G401 (cell line): ENCODE results near the gene ATP10A. TPM values are rescaled to one million over a fixed set of nuclear protein-coding genes. Genes with fewer than 3 reads are reported as not detected.
"Not testable (repeated sequence)": the region's sequence is repeated elsewhere in the genome, so short reads cannot be mapped to it uniquely, and the experiment has no call there.

Experiments
- DNase-seq: peaks from one replicate; pipeline ENCODE4 v3.0.0-alpha.2; 2015; ENCODE audit warnings: low spot score
- in situ Hi-C: cut with HindIII; loops from 2 replicates; pipeline ENCODE4 v1.10.0; 2016; ENCODE audit warnings: low sequenced_read_pairs, mixed read lengths
- total RNA-seq: library from RNA; depleted of rRNA; stranded (reverse); fragments of >200 nt; shearing (Covaris generic); gene quantifications from 2 replicates; pipeline ENCODE4 v1.2.3, GENCODE V29; 2014

ATP10A gene
- total RNA-seq, 1 experiment from 2014 or later, result 14.1 TPM

DNA sequence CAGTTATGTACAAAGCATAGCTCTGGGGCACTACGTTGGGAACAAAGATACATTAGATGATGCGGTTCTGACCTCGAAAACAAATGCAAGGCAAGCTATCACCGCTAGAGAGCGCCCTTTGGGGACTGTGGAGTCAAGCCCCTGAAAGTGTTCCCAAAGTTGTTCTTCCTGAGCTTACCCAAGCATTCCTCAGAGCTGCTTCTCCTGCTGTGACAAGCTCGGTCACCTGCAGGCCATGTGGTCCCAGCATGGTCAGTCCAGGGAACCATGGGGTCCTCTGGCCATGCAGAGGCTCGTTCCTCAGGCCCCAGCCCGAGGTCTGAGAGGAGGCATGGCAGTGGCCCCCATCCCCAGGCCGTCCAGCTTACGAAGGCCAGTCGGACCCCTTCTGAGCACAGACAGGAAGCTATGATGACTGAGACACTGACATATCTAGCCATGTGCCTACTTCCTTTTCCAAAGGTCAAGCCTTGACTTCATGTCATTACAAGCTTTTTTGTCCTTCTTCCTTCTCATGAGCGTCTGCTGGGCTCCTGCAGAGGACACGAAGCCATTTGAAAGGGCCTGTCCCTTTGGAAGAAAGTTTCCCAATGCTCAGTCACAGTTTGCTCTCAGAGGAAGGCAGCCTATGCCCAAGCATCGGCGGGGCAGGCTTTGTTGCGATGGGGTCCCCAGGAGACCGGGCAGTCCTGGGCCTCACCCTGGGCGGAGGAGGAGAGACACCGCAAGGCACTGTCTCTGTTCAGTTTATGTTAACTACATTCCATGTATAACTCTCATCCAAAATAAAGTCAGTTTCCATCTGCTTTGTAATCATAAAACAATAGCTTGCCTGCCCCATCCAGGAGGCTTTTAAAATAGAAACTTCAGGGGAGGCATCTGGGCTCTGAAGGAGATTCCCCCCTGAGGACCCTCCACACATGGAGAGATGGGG, 79.3 kb downstream of the ATP10A start:
- in situ Hi-C loops, result no loop called here
- peak; percentile 37 for DNase-seq

DNA sequence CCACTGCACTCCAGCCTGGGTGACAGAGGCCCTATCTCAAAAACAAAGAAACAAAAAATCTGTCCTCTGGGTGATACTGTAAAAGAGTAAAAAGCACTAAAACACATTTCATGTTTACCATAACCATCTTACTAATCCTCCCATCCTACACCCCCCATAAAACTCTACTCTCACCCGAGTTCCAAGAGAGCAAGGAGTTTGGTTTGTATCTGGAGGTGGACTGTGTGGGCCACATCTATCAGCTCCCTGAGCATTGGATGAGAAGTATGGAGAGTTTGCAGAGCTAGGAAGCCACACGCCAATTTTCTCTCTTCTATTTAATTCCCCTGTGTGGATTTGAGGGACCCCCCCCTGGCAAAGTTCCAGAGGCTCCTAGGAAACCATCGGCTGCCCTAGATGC, 80.0 kb downstream of the ATP10A start:
- in situ Hi-C loops, result no loop called here
- no peak for DNase-seq

DNA sequence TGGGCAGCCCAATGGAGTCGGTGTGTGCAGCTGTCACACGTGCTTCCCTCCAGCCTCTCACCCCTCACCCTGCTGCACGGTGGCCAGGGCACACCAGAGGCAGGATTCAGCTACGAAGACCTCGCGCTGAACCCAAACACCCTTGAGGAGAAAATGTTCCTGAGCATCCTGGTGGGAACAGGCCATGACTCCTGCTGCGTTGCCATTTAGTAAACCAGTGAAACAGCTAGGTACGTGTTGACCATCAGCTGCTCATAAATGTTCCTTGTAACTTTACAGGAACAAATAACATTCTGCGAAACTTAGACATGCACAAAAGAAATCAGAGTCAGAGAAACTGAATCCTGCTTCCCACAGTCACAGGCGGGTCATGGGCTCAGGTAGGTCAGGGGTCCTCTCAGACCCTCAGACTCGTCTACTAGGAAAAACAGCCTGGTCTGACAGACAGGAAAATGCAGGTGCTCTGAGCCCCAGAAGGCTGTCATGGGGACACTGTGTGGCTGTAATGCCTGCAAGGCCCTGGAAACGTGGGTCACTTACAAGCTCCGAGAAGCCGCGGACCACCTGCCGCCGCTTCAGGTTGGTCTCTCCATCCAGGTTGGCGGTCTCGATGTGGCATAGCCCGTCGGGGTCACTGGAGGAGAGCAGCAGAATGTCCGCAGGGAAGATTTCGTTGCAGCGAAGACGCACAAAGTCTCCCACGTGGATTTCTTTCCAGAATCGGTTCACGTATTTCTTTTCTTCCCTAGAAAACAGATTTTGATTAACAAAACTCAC, 82.5 kb downstream of the ATP10A start:
- no peak for DNase-seq
- in situ Hi-C loops, result no loop called here

- DNase-seq, result no peak
- in situ Hi-C loops, result no loop called here
These were observed 85.0 kb downstream of the ATP10A start for GRCh38 chr15:25778161-25778560.

GRCh38 chr15:25777037-25777436, 86.1 kb downstream of the ATP10A start:
- in situ Hi-C loops, result no loop called here
- DNase-seq, result no peak

DNA sequence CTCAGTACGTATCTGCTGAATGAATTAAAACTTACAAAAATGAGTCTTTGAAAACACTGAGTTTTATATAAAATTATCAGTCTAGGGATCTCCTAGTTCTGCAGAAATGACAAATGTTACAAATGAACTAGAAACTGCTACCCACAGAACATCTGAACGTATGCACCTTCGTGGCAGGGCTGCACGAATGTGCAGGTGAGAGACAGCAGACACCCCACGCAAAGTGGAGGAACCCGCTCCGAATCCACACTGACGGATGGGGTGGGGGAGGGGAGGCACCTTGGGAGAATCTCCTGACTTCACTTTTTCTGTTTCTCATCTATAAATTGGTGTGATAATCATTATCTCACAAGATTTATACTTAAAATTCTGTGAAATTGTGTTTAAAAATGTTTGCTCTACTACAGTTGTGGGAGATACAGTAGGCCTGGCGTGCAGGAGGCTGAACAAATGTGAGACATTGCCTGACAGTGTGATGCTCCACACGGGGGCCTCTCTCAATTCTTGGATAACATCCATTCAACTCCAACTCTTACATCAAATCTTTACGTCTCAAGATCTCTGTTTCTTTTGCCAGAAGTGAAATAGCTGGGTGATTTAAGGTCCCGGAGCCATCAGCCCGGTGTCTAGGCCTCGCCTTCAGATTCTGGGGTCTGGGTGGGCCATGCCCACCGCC, 86.9 kb downstream of the ATP10A start:
- no peak for DNase-seq
- in situ Hi-C loops, result no loop called here

DNA sequence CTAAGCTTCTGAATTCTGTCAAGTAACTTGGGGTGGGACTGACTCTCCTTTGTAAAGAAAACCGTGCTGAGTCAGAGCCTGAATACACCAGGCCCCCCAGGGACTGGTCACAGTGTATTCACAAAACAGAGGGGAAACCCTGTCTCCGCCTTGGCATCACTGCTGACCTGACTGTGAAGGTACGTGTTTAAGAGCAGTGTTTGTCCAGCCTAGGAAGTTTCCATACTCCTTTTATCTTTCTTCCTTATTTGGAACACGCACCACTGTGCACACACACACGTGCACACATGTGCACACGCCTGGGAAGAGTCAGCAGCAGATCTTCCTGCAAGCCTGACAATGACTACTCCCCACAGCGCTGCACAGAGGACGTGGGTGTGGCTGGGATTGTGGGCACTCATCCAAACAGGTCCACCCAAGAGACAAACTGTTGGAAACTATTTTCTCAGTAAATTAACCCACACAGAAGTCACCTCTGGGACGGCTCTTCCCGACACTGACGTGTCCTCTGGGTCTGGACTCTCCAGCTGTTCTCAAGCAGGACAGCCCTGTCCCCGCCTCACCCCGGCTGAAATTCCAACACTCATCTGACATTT, 87.7 kb downstream of the ATP10A start:
- DNase-seq, result no peak
- in situ Hi-C loops, result no loop called here

DNA sequence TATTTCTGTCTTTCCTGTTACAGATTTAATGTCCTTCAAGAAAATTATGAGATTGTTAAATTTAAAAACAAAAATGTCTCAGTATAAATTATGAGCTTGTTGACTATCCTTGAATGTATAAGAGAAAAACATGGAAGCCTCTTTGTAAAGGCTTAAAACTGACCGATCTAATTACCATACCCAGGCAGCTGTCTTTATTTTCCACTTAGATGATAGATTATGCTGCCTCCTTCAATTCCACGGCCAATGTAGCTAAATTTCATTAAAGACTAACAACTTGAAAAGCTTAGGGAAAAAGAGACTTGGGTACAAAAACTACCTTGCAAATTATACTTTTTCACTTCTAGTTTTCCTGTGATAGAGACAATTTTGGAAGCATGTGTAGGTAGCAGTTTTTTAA, 88.3 kb downstream of the ATP10A start:
- in situ Hi-C loops, result no loop called here
- no peak for DNase-seq

DNA sequence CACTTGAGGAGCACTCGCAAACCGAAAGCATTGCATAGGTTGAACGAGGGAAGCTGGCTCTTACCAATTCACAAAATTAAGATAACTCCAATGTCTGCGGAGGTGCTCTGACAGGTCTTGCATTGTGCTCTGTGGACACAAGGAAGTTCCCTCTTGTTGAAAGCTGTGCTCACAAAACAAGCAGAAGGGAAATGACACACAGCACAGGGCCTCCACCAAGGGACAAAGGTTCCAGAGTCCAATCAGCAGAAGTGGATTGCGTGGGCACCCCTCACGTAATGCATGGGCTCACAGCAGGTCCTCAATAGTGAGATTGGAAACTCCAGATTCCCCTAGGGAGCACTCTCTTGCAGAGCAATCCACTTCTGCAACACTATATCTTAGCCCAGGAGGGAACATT, 89.9 kb downstream of the ATP10A start:
- DNase-seq, result no peak
- in situ Hi-C loops, result no loop called here

- DNase-seq, result no peak
- in situ Hi-C loops, result no loop called here
These were observed 90.6 kb downstream of the ATP10A start for GRCh38 chr15:25772500-25772899.

DNA sequence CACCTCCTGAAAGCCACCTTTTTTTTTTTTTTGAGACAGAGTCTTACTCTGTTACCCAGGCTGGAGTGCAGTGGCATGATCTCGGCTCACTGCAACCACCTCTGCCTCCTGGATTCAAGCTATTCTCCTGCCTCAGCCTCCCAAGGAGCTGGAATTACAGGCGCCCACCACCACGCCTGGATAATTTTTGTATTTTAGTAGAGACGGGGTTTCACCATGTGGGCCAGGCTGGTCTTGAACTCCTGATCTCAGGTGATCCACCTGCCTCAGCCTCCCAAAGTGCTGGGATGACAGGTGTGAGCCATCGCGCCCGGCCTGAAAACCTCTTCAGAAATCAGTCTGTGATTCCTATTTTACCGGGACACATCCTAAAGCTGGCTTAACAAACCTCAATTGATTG, 91.4 kb downstream of the ATP10A start:
- DNase-seq, in situ Hi-C loops: not testable (repeated sequence)

GRCh38 chr15:25771338-25771706, 91.8 kb downstream of the ATP10A start:
- DNase-seq, result no peak
- in situ Hi-C loops, result no loop called here

DNA sequence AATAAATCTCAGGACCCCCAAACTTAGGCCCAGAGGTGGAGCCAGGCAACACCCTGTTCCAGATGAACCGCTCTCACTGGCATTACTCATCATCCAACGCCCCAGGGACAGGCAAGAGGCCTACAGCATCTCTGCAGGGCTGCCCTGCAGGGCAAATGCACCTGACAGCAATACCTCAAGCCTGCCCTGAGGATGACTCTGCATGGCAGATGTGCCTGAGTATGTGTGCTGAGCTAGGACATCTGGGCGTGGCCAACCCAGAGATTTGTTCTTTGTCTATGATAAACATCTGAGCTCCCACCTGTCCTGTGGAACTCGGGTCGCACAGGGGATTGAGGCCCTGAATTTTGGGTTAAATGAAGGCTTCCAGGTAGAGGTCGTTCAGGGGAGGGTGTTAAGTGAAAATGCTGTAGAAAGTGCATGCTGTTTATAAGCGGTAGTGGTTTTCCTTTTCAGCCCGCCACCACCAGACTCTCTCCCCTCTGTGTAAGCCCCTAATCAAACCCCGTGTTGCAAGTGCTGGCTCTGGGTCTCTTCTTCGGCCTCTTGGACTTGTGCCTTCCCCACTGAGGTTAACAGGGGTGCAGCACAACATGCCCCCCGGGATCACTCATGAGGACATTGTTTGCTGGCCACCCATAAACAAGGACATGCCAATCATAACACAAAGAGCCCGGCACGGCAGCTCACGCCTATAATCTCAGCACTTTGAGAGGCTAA, 92.3 kb downstream of the ATP10A start:
- DNase-seq, result no peak
- in situ Hi-C loops, result no loop called here

- DNase-seq, result no peak
- in situ Hi-C loops, result no loop called here
These were observed 93.1 kb downstream of the ATP10A start for GRCh38 chr15:25770031-25770430.

DNA sequence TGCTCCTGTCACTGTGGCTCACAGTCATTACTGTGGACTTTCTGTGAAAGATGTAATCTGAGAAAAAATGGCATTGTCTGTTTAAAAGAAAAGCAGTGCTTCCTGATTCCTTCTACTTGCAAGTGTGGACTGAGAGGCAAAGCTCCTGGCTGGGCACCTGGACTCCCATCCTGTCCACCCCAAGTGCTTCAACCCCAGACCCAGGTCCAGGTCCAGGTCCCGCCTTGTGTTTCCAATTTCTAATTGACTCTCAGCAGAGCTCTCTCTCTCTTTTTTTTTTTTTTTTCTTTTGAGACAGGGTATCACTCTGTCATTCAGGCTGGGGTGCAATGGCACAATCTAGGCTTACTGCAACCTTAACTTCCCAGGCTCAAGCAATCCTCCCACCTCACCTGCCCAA, 94.9 kb downstream of the ATP10A start:
- DNase-seq, result no peak
- in situ Hi-C loops, result no loop called here

- in situ Hi-C loops, result no loop called here
- DNase-seq, result no peak
These were observed 95.6 kb downstream of the ATP10A start for GRCh38 chr15:25767356-25768151.

DNA sequence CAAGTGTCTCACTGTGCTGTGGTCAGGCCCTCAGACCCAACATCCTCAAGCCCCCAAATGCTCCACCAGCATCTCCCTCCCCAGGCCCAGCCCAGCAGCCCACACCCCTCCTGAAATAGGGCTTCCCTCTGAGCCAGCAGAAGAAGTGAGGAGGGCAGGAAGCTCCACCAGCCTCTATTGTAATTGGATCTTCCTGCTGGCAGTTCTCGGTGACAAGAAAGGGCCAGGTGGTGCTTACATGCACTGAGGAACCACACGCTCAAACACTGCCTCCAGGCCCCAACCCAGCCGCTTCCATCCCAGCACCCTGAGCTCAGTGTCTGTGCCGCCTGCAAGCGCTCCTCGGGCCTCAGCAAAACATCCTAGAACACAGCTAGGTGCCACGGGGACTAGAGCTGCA, 96.7 kb downstream of the ATP10A start:
- in situ Hi-C loops, result no loop called here
- DNase-seq, result no peak
